Measurements from ENCODE around the gene AKAP6. TPM values are rescaled to one million over a fixed set of nuclear protein-coding genes. Genes with fewer than 3 reads are reported as not detected.

Gene AKAP6
- total RNA-seq, 1 experiment from 2014 or later: 1.9 TPM

- POLR2A ChIA-PET: no interaction called here
- H3K9me2 ChIP-seq (ENCODE audit: insufficient read depth): no peaks in the 10 kb centered on the region
- H3K79me2 ChIP-seq (ENCODE audit: insufficient read depth, low read length): no peaks in the 10 kb centered on the region
- H4K20me1 ChIP-seq (ENCODE audit: insufficient read depth): no peaks in the 10 kb centered on the region
- ATAC-seq: no peak
- H3K27ac ChIP-seq (ENCODE audit: low read depth, low read length): no peak overlapping the region
- intact Hi-C loops (cut with micrococcal nuclease): no loop called here
- RAD21 ChIA-PET (ENCODE audit: low non-redundant PET in 1 of 2, low total read pairs in 2 of 2, uncharacterized antibody in 2 of 2, unreplicated experiment in 2 of 2): no interaction called here
- no peak overlapping the region for H3K4me2 ChIP-seq (ENCODE audit: low read length)
- no peaks in the 10 kb centered on the region for H3K4me1 ChIP-seq (ENCODE audit: control insufficient read depth in 1 of 2, insufficient read depth in 2 of 2, low read length in 2 of 2)
- H3K9ac ChIP-seq (ENCODE audit: low read length): no peak overlapping the region
- no TSS peak for BruUV-seq (replicated peaks)
- no peaks in the 10 kb centered on the region for H3K9me3 ChIP-seq (ENCODE audit: control insufficient read depth in 1 of 2, insufficient read depth in 1 of 2, low read depth in 1 of 2, low read length in 2 of 2)
- no peak overlapping the region for H2AFZ ChIP-seq (ENCODE audit: low read depth, low read length, poor library complexity, severe bottlenecking)
- H3K4me3 ChIP-seq (replicated peaks in 1 of 2; ENCODE audit: low read depth in 1 of 2, low read length in 2 of 2): no peak overlapping the region
- no peak for DNase-seq (ENCODE audit: low read depth, low spot score)
- no peaks in the 10 kb centered on the region for H3K36me3 ChIP-seq (ENCODE audit: control insufficient read depth in 1 of 2, insufficient read depth in 2 of 2, low read length in 2 of 2)
- H3K27me3 ChIP-seq (ENCODE audit: insufficient read depth, low read length): no peaks in the 10 kb centered on the region
- CTCF ChIA-PET: no interaction called here
- TF ChIP-seq TCF7L2 (IDR thresholded peaks at IDR 0.05; ENCODE audit: borderline replicate concordance, extremely low read depth, insufficient read depth, insufficient read length) (no peak), REST (IDR thresholded peaks at IDR 0.05; ENCODE audit: low read depth) (no peak), ELF1 (IDR thresholded peaks at IDR 0.05; ENCODE audit: borderline replicate concordance, low read depth) (no peak), SP1 (IDR thresholded peaks at IDR 0.05; ENCODE audit: low read depth) (no peak), FOSL1 (IDR thresholded peaks at IDR 0.05; ENCODE audit: low read depth) (no peak), CBX3 (IDR thresholded peaks at IDR 0.05; ENCODE audit: low read depth) (no peak)
Observed at GRCh38 chr14:32816588-32816987, 487.5 kb downstream of the AKAP6 start.

GRCh38 chr14:32817780-32818179 is 488.7 kb downstream of the AKAP6 start:
- Histone ChIP-seq H3K27ac (ENCODE audit: low read depth, low read length) (no peak overlapping the region), H3K9ac (ENCODE audit: low read length) (no peak overlapping the region), H3K9me2 (ENCODE audit: insufficient read depth) (no peaks in the 10 kb centered on the region), H3K4me1 (ENCODE audit: control insufficient read depth in 1 of 2, insufficient read depth in 2 of 2, low read length in 2 of 2) (no peaks in the 10 kb centered on the region), H3K27me3 (ENCODE audit: insufficient read depth, low read length) (no peaks in the 10 kb centered on the region), H3K4me2 (ENCODE audit: low read length) (no peak overlapping the region), H3K4me3 (replicated peaks in 1 of 2; ENCODE audit: low read depth in 1 of 2, low read length in 2 of 2) (no peak overlapping the region), H3K9me3 (ENCODE audit: control insufficient read depth in 1 of 2, insufficient read depth in 1 of 2, low read depth in 1 of 2, low read length in 2 of 2) (no peaks in the 10 kb centered on the region), H3K79me2 (ENCODE audit: insufficient read depth, low read length) (no peaks in the 10 kb centered on the region), H4K20me1 (ENCODE audit: insufficient read depth) (no peaks in the 10 kb centered on the region), H3K36me3 (ENCODE audit: control insufficient read depth in 1 of 2, insufficient read depth in 2 of 2, low read length in 2 of 2) (no peaks in the 10 kb centered on the region), H2AFZ (ENCODE audit: low read depth, low read length, poor library complexity, severe bottlenecking) (no peak overlapping the region)
- intact Hi-C loops (cut with micrococcal nuclease): no loop called here
- POLR2A ChIA-PET: no interaction called here
- CTCF ChIA-PET: no interaction called here
- DNase-seq (ENCODE audit: low read depth, low spot score) (no peak), ATAC-seq (no peak)
- RAD21 ChIA-PET (ENCODE audit: low non-redundant PET in 1 of 2, low total read pairs in 2 of 2, uncharacterized antibody in 2 of 2, unreplicated experiment in 2 of 2): no interaction called here
- TF ChIP-seq CEBPB (IDR thresholded peaks at IDR 0.05; ENCODE audit: low read depth): no peak
- no peak for TF ChIP-seq POLR2AphosphoS5 (IDR thresholded peaks at IDR 0.05; ENCODE audit: low read depth, low read length)
- no peak for TF ChIP-seq YY1 (IDR thresholded peaks at IDR 0.05; ENCODE audit: extremely low read depth, insufficient replicate concordance, low read depth, low read length)
- no peak for TF ChIP-seq SP1 (IDR thresholded peaks at IDR 0.05; ENCODE audit: low read depth)
- no peak for TF ChIP-seq CTCF (IDR thresholded peaks at IDR 0.05 in 2 of 3, conservative IDR thresholded peaks at IDR 0.05 in 1 of 3; ENCODE audit: borderline replicate concordance in 1 of 3, insufficient read depth in 1 of 3, low read depth in 2 of 3, low read length in 2 of 3)
- no peak for TF ChIP-seq CBX3 (IDR thresholded peaks at IDR 0.05; ENCODE audit: low read depth)
- no peak for TF ChIP-seq ATF3 (IDR thresholded peaks at IDR 0.05)
- no peak for TF ChIP-seq EZH2 (IDR thresholded peaks at IDR 0.05)
- no TSS peak for BruUV-seq (replicated peaks)
